ENCODE results near the gene SNAI1.

DNA sequence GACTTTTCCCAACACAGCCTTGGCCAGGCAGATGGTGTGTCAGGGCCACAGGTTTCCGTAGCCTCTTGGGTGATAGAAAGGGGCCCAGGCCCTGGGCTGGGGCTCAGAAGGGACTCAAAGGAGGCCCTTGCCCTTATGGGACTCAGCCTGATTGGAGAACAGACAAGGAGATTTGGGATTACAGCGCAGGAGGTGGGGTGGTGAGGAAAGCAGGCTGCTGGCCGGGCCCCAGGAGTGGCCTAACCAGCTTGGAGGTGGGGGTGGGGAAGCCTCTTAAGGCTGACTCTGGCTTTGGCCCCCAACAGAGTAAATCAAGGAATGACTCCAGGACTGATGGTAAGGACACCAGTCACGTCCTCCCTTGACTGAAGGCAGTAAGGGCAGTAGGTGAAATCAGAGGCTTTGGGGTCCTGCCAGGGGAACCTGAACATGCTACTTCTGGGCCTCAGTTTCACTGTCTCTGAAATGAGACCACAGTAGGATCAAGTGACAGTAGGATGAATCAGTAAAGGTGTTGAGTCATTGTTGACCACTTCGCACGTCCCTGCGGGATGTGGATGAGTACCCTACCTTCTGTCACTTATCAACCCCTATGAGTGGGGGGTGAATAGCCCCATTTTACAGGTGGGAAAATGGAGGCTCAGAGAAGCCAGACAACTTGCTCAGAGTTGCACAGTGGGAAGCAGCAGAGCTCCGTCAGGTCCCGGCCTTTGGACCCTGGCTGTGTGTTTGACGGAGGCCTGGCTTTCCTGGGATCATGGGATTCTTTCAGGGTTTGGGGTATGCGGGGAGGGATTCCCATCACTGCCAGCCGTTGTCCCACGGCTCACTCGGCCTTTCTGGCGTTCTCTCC, 4.5 kb downstream of the SNAI1 start:
- TF ChIP-seq, protein P1, sequence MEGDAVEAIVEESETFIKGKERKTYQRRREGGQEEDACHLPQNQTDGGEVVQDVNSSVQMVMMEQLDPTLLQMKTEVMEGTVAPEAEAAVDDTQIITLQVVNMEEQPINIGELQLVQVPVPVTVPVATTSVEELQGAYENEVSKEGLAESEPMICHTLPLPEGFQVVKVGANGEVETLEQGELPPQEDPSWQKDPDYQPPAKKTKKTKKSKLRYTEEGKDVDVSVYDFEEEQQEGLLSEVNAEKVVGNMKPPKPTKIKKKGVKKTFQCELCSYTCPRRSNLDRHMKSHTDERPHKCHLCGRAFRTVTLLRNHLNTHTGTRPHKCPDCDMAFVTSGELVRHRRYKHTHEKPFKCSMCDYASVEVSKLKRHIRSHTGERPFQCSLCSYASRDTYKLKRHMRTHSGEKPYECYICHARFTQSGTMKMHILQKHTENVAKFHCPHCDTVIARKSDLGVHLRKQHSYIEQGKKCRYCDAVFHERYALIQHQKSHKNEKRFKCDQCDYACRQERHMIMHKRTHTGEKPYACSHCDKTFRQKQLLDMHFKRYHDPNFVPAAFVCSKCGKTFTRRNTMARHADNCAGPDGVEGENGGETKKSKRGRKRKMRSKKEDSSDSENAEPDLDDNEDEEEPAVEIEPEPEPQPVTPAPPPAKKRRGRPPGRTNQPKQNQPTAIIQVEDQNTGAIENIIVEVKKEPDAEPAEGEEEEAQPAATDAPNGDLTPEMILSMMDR (IDR thresholded peaks at IDR 0.05): no peak
- TF ChIP-seq POLR2A (IDR thresholded peaks at IDR 0.05): no peak
